Mesendoderm (in vitro differentiated cells): ENCODE measurements around the gene DSE.

Experiments
- DNase-seq: peaks from one replicate; pipeline ENCODE4 v3.0.0; 2013
- H2AK5ac ChIP-seq: 2 replicates; pipeline ENCODE4 v1.6.1; 2013; ENCODE audit warnings: low read length, inconsistent platforms
- H2BK120ac ChIP-seq: 2 replicates; pipeline ENCODE4 v1.6.1; 2013; ENCODE audit warnings: low read depth, mild to moderate bottlenecking, low read length, moderate library complexity, mixed read lengths
- H2BK15ac ChIP-seq: replicated peaks from 2 replicates; pipeline ENCODE4 v1.6.1; 2013; ENCODE audit warnings: low read depth, mild to moderate bottlenecking, moderate library complexity
- H2BK5ac ChIP-seq: 2 replicates; pipeline ENCODE4 v1.6.1; 2013; ENCODE audit warnings: low read length, inconsistent platforms
- H3K18ac ChIP-seq: 2 replicates; pipeline ENCODE4 v1.6.1; 2013; ENCODE audit warnings: mild to moderate bottlenecking, low read length, mixed read lengths
- H3K23ac ChIP-seq: one replicate; pipeline ENCODE4 v1.6.1; 2013; ENCODE audit warnings: low read length
- H3K27ac ChIP-seq: 2 replicates; pipeline ENCODE4 v1.5.1; 2013; ENCODE audit warnings: low read depth, mild to moderate bottlenecking, inconsistent platforms, low read length, moderate library complexity
- H3K27me3 ChIP-seq: 2 replicates; pipeline ENCODE4 v1.6.1; 2013; ENCODE audit warnings: low read length, control low read depth, mild to moderate bottlenecking, inconsistent platforms; ENCODE audit not compliant: insufficient read depth, poor library complexity
- H3K36me3 ChIP-seq: 2 replicates; pipeline ENCODE4 v1.6.1; 2013; ENCODE audit warnings: low read length, inconsistent platforms; ENCODE audit not compliant: control insufficient read depth, insufficient read depth
- H3K4ac ChIP-seq: one replicate; pipeline ENCODE4 v1.6.1; 2013; ENCODE audit warnings: low read depth, mild to moderate bottlenecking, low read length, moderate library complexity
- H3K4me1 ChIP-seq: 2 replicates; pipeline ENCODE4 v1.6.1; 2013; ENCODE audit warnings: low read depth, low read length, inconsistent platforms; ENCODE audit not compliant: control insufficient read depth
- H3K4me2 ChIP-seq: 2 replicates; pipeline ENCODE4 v1.6.1; 2013; ENCODE audit warnings: low read length
- H3K4me3 ChIP-seq: 2 replicates; pipeline ENCODE4 v1.5.1; 2013; ENCODE audit warnings: mild to moderate bottlenecking, low read length
- H3K56ac ChIP-seq: one replicate; pipeline ENCODE4 v1.6.1; 2013; ENCODE audit warnings: low read length
- H3K79me1 ChIP-seq: 2 replicates; pipeline ENCODE4 v1.6.1; 2013; ENCODE audit warnings: low read length, inconsistent platforms
- H3K79me2 ChIP-seq: 2 replicates; pipeline ENCODE4 v1.6.1; 2013; ENCODE audit warnings: mild to moderate bottlenecking, low read length; ENCODE audit not compliant: control insufficient read depth, insufficient read depth
- H3K9ac ChIP-seq: 2 replicates; pipeline ENCODE4 v1.6.1; 2013; ENCODE audit warnings: low read length, inconsistent platforms
- H4K5ac ChIP-seq: one replicate; pipeline ENCODE4 v1.6.1; 2013; ENCODE audit warnings: low read length
- H4K8ac ChIP-seq: one replicate; pipeline ENCODE4 v1.6.1; 2013; ENCODE audit warnings: low read depth, mild to moderate bottlenecking, control low read depth, low read length, moderate library complexity
- WGBS: extraction: QIAGEN DNeasy Blood & Tissue Kit; methylation state at CpG from one replicate; pipeline ENCODE4 v1.1.7; 2013; ENCODE audit warnings: low lambda C conversion rate, missing lambda C conversion rate; ENCODE audit not compliant: insufficient coverage; ENCODE audit errors: extremely low coverage; 5-methylcytosine and 5-hydroxymethylcytosine counted together

Gene DSE

DNA sequence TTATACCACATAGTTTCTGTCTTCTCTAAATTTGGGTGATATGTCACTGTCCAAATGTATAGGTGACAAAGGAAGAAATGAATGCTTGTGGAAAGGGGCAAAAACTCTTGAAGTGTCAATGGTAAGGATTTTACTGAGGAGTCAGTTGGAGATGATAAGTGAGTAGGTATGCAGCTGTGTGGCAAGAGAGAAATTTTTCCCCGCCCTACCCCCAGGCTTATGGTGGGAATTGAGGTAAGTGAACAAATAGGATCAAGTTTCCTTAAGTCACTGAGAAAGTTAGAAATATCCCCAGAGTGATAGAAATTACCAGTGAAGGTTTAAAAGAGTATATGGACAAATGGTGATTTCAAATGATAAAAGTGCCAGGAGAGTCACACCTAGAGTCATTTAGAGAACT lies 11.8 kb downstream of the DSE start:
- no peaks in the 10 kb centered on the region for H3K36me3 ChIP-seq
- H3K27me3 ChIP-seq: no peaks in the 10 kb centered on the region
- H3K18ac ChIP-seq: no peak overlapping the region
- H3K23ac ChIP-seq: no peak overlapping the region
- H3K4me1 ChIP-seq: peaks cover 10% of the 10 kb centered on the region
- peaks cover 18% of the 10 kb centered on the region for H3K79me2 ChIP-seq
- H2BK120ac ChIP-seq: no peak overlapping the region
- H3K79me1 ChIP-seq: peaks cover 7% of the 10 kb centered on the region
- H3K9ac ChIP-seq: no peak overlapping the region
- no peak overlapping the region for H4K5ac ChIP-seq
- H2AK5ac ChIP-seq: no peak overlapping the region
- DNase-seq: peak; percentile 63
- no peak overlapping the region for H2BK15ac ChIP-seq
- no peak overlapping the region for H3K4ac ChIP-seq
- no peak overlapping the region for H3K56ac ChIP-seq
- H2BK5ac ChIP-seq: no peak overlapping the region
- no peak overlapping the region for H4K8ac ChIP-seq
- no peak overlapping the region for H3K4me3 ChIP-seq
- H3K4me2 ChIP-seq: no peak overlapping the region
- no peak overlapping the region for H3K27ac ChIP-seq
- no CpG with 5 or more reads among the region's 1 CpG for WGBS

DNA sequence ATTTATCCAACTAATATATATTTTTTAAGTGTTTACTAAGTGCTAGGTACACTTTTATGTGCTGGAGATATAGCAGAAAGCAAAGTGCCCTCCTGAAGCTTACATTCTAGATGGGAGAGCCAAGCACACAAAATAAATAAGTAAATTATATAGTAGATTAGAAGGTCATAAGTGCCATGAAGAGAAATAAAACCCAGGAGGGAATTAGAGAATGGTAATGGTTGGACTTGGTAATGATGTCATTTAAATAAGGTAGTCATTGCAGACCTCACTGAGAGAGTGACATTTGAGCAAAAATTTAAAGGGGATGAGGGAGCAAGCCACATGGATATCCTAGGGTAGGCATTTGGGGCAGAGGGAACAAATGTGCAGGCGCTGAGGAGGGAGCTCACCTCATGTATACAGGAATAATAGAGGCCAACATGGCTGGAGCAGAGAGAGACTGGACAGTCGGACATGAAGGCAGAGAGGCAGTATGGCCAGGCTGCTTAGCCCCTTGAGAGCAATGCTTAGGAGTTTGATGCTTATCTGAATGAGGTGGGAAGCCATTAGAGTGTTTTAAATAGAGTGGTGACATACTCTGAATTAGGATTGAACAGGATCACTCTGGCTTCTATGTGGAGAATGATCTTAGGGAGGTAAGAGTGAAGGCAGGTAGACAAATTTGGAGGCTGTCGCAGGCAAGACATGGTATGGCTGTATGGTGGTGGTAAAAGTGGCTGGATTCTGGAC lies 14.1 kb downstream of the DSE start:
- H3K27ac ChIP-seq: no peak overlapping the region
- H2AK5ac ChIP-seq: no peak overlapping the region
- no peak overlapping the region for H2BK15ac ChIP-seq
- no peak for DNase-seq
- H3K79me2 ChIP-seq: peaks cover 21% of the 10 kb centered on the region
- no peak overlapping the region for H3K23ac ChIP-seq
- no peak overlapping the region for H3K18ac ChIP-seq
- no peak overlapping the region for H3K4me3 ChIP-seq
- no peak overlapping the region for H4K8ac ChIP-seq
- no peak overlapping the region for H3K9ac ChIP-seq
- H3K79me1 ChIP-seq: peaks cover 9% of the 10 kb centered on the region
- WGBS: no CpG with 5 or more reads among the region's 3 CpGs
- H4K5ac ChIP-seq: no peak overlapping the region
- H3K4me2 ChIP-seq: no peak overlapping the region
- no peak overlapping the region for H3K56ac ChIP-seq
- no peak overlapping the region for H2BK5ac ChIP-seq
- H3K4ac ChIP-seq: no peak overlapping the region
- no peak overlapping the region for H2BK120ac ChIP-seq
- H3K27me3 ChIP-seq: no peaks in the 10 kb centered on the region
- H3K4me1 ChIP-seq: peaks cover 10% of the 10 kb centered on the region
- no peaks in the 10 kb centered on the region for H3K36me3 ChIP-seq

DNA sequence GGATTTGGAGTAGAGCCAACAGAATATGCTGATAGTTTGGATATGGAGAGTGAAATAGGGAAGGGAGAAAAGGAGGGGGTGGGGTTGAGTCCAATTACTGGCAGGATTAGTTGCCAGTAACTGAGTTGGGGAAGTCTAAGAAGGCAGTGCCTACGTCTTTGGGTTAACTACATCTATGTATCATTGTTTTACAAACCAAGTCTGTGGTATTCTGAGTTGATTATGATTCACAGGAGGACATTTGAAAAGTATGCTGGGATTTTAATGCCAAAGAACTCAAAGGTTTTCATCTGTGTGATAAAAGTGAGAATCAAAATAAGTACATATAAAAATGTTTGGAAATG lies 14.7 kb downstream of the DSE start:
- peaks cover 21% of the 10 kb centered on the region for H3K79me2 ChIP-seq
- no peak overlapping the region for H3K18ac ChIP-seq
- no peak overlapping the region for H3K9ac ChIP-seq
- H3K4me1 ChIP-seq: peaks cover 10% of the 10 kb centered on the region
- no peak overlapping the region for H2BK120ac ChIP-seq
- no peak overlapping the region for H2AK5ac ChIP-seq
- no peak overlapping the region for H2BK5ac ChIP-seq
- no peak overlapping the region for H3K27ac ChIP-seq
- no CpG with 5 or more reads among the region's 1 CpG for WGBS
- H3K4me2 ChIP-seq: no peak overlapping the region
- no peak overlapping the region for H3K56ac ChIP-seq
- H3K4me3 ChIP-seq: no peak overlapping the region
- no peak overlapping the region for H4K5ac ChIP-seq
- H3K4ac ChIP-seq: no peak overlapping the region
- peaks cover 9% of the 10 kb centered on the region for H3K79me1 ChIP-seq
- no peak for DNase-seq
- H2BK15ac ChIP-seq: no peak overlapping the region
- no peak overlapping the region for H3K23ac ChIP-seq
- no peaks in the 10 kb centered on the region for H3K27me3 ChIP-seq
- H4K8ac ChIP-seq: no peak overlapping the region
- H3K36me3 ChIP-seq: no peaks in the 10 kb centered on the region

DNA sequence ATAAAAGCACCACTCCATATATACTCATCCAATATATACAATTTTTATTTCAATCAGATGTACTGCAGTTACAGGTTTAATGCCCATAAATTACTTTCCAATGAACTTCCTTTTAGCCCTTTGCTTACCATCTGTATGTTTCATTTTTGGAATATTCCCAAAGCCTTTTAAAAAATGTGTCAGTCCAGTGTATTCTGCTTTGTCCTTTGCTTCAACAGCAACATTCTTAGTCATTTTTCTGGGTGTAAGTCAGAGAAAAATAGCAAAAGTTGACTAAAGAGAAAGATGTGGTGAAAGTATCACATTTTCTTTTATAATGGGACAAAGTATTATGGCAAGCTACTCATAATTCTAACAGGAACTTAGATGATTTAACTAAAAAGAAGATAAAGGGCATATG lies 15.2 kb downstream of the DSE start:
- no peak overlapping the region for H3K23ac ChIP-seq
- no peaks in the 10 kb centered on the region for H3K27me3 ChIP-seq
- H3K4me3 ChIP-seq: no peak overlapping the region
- H3K4me2 ChIP-seq: no peak overlapping the region
- H3K27ac ChIP-seq: no peak overlapping the region
- no peak for DNase-seq
- no peak overlapping the region for H2AK5ac ChIP-seq
- no peak overlapping the region for H2BK15ac ChIP-seq
- H3K79me2 ChIP-seq: peaks cover 21% of the 10 kb centered on the region
- H3K56ac ChIP-seq: no peak overlapping the region
- H3K9ac ChIP-seq: no peak overlapping the region
- H3K4ac ChIP-seq: no peak overlapping the region
- H4K5ac ChIP-seq: no peak overlapping the region
- H3K79me1 ChIP-seq: peaks cover 9% of the 10 kb centered on the region
- no peak overlapping the region for H2BK5ac ChIP-seq
- no peak overlapping the region for H4K8ac ChIP-seq
- no peak overlapping the region for H2BK120ac ChIP-seq
- H3K36me3 ChIP-seq: no peaks in the 10 kb centered on the region
- peaks cover 10% of the 10 kb centered on the region for H3K4me1 ChIP-seq
- no peak overlapping the region for H3K18ac ChIP-seq

DNA sequence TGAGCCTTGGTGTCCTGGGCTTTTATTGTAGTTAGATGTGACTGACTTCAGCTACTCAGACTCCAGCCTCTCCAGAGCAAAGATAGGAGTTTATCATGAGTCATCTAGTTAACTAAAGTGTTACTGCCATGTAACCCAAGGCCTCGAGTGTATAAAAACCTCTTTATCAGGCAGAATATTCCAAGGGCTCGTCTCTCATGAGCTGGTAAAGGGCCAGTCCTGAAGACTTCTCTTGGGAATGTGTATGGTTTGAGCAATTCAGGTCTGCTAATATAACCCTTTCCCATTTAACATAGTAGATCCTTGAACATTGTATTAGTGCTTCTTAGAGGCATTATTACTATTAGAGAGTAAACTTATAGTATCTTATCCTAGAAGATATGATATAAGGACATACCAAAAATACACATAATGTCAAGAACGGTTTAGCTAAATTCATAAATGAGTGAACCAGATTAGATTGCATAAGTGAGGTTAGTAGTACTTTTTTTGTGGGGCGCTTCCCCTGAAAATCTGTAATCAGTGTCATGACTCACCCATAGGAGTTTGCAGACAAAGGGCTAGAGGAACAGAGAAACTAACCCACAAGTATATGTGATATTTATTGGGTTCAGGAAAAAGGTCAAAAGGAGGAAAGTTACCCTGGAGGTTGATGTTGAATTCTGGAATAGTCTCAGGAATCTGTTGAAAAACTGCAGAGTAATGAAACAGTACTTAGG lies 16.0 kb downstream of the DSE start:
- Histone ChIP-seq H2BK120ac (no peak overlapping the region), H3K18ac (no peak overlapping the region), H2BK15ac (no peak overlapping the region), H3K4me3 (no peak overlapping the region), H2BK5ac (no peak overlapping the region), H3K79me1 (peaks cover 9% of the 10 kb centered on the region), H3K79me2 (peaks cover 15% of the 10 kb centered on the region), H3K4me1 (peaks cover 4% of the 10 kb centered on the region), H2AK5ac (no peak overlapping the region), H3K4ac (no peak overlapping the region), H3K4me2 (no peak overlapping the region), H3K27ac (no peak overlapping the region), H3K23ac (no peak overlapping the region), H4K8ac (no peak overlapping the region), H3K27me3 (no peaks in the 10 kb centered on the region), H3K9ac (no peak overlapping the region), H3K36me3 (no peaks in the 10 kb centered on the region), H4K5ac (no peak overlapping the region), H3K56ac (no peak overlapping the region)
- no CpG with 5 or more reads among the region's 4 CpGs for WGBS
- peak; percentile 54 for DNase-seq

DNA sequence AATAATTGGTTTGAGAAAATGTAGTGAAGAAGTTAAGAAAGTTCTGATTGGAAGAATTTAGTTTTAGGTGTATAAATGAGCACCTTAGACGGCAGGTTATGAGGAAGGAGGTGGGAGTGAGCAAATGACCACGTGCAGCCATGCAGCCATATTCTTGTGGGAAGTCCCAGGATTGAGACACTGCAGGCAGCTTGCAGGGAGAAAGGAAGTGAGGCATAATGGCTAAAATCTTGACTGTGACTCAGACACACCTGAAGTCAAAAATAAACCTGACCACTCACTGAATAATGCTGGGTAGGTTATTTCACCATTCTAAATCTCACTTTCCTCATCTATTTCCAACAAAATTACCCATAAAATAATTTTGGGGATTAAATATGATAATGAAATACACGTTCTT lies 16.6 kb downstream of the DSE start:
- no peaks in the 10 kb centered on the region for H3K27me3 ChIP-seq
- no peak overlapping the region for H2AK5ac ChIP-seq
- no peak overlapping the region for H3K9ac ChIP-seq
- H3K4me3 ChIP-seq: no peak overlapping the region
- WGBS: no CpG with 5 or more reads among the region's 3 CpGs
- H3K79me1 ChIP-seq: peaks cover 12% of the 10 kb centered on the region
- H2BK120ac ChIP-seq: no peak overlapping the region
- H3K79me2 ChIP-seq: peaks cover 17% of the 10 kb centered on the region
- H2BK15ac ChIP-seq: no peak overlapping the region
- no peaks in the 10 kb centered on the region for H3K36me3 ChIP-seq
- H2BK5ac ChIP-seq: no peak overlapping the region
- DNase-seq: no peak
- H3K56ac ChIP-seq: no peak overlapping the region
- no peak overlapping the region for H3K18ac ChIP-seq
- no peak overlapping the region for H3K23ac ChIP-seq
- H3K4ac ChIP-seq: no peak overlapping the region
- no peak overlapping the region for H3K4me2 ChIP-seq
- H4K5ac ChIP-seq: no peak overlapping the region
- no peak overlapping the region for H4K8ac ChIP-seq
- H3K4me1 ChIP-seq: peaks cover 4% of the 10 kb centered on the region
- no peak overlapping the region for H3K27ac ChIP-seq
